ENCODE measurements around the gene NXNL2. TPM values are rescaled to one million over a fixed set of nuclear protein-coding genes. Genes with fewer than 3 reads are reported as not detected.

The NXNL2 gene
- total RNA-seq, 3 donors from 2014 or later, result 10.5 to 14.5 TPM; not detected in 1

GRCh38 chr9:88501086-88501485 lies 33.9 kb upstream of the NXNL2 start:
- Histone ChIP-seq H3K27me3 (no peaks in the 10 kb centered on the region), H3K4me3 (no peak overlapping the region), H3K9me3 (no peaks in the 10 kb centered on the region), H3K4me1 (no peaks in the 10 kb centered on the region), H3K27ac (no peak overlapping the region), H3K36me3 (no peaks in the 10 kb centered on the region)
- DNase-seq (ENCODE audit: low spot score in 2 of 2), result no peak
- TF ChIP-seq POLR2A (IDR thresholded peaks at IDR 0.05) (no peak), POLR2AphosphoS5 (IDR thresholded peaks at IDR 0.05) (no peak)
- TF ChIP-seq, protein P1, sequence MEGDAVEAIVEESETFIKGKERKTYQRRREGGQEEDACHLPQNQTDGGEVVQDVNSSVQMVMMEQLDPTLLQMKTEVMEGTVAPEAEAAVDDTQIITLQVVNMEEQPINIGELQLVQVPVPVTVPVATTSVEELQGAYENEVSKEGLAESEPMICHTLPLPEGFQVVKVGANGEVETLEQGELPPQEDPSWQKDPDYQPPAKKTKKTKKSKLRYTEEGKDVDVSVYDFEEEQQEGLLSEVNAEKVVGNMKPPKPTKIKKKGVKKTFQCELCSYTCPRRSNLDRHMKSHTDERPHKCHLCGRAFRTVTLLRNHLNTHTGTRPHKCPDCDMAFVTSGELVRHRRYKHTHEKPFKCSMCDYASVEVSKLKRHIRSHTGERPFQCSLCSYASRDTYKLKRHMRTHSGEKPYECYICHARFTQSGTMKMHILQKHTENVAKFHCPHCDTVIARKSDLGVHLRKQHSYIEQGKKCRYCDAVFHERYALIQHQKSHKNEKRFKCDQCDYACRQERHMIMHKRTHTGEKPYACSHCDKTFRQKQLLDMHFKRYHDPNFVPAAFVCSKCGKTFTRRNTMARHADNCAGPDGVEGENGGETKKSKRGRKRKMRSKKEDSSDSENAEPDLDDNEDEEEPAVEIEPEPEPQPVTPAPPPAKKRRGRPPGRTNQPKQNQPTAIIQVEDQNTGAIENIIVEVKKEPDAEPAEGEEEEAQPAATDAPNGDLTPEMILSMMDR (IDR thresholded peaks at IDR 0.05), result no peak
- intact Hi-C loops (cut with DNase I; ENCODE audit: low total_unique reads), result no loop called here

DNA sequence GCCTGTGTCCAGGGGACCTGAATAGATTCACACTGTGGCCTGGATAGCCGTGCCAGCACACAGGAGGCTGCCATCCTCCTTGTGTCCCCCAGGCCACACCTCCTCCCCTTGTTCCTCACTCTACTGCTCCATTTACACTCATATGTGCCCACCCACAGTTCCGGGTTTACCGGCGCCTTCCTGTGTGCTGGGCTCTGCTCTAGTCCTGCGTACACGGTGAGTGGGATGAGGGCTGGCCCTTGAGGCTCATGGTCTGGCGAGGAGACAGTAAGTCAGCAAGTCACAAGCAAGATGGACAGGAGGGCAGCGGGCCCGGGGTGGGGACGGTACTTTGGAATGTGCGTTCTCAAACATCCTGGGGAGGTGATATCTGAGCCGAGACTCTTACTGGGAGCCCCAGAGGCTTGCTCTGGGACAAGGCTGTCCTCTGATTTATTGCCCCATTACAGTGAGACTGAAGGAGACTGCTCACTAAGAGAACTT lies 32.4 kb upstream of the NXNL2 start:
- intact Hi-C loops (cut with DNase I; ENCODE audit: low total_unique reads), result no loop called here
- TF ChIP-seq POLR2AphosphoS5 (IDR thresholded peaks at IDR 0.05) (no peak), POLR2A (IDR thresholded peaks at IDR 0.05) (no peak)
- TF ChIP-seq, protein P1 (IDR thresholded peaks at IDR 0.05), result no peak
- no peak for DNase-seq (ENCODE audit: low spot score in 2 of 2)

GRCh38 chr9:88503081-88503844 lies 31.7 kb upstream of the NXNL2 start:
- TF ChIP-seq, protein P1 (IDR thresholded peaks at IDR 0.05), result no peak
- TF ChIP-seq POLR2AphosphoS5 (IDR thresholded peaks at IDR 0.05) (no peak), POLR2A (IDR thresholded peaks at IDR 0.05) (no peak)
- intact Hi-C loops (cut with DNase I; ENCODE audit: low total_unique reads), result no loop called here
- DNase-seq (ENCODE audit: low spot score in 2 of 2), result no peak
- Histone ChIP-seq H3K27me3 (no peaks in the 10 kb centered on the region), H3K9me3 (no peaks in the 10 kb centered on the region), H3K36me3 (no peaks in the 10 kb centered on the region), H3K4me3 (no peak overlapping the region), H3K4me1 (no peaks in the 10 kb centered on the region), H3K27ac (no peak overlapping the region)

More for the DNA sequence above, 32.4 kb upstream of the NXNL2 start:
- Histone ChIP-seq H3K4me1 (no peaks in the 10 kb centered on the region), H3K4me3 (no peak overlapping the region), H3K27ac (no peak overlapping the region), H3K27me3 (no peaks in the 10 kb centered on the region), H3K9me3 (no peaks in the 10 kb centered on the region), H3K36me3 (no peaks in the 10 kb centered on the region)

DNA sequence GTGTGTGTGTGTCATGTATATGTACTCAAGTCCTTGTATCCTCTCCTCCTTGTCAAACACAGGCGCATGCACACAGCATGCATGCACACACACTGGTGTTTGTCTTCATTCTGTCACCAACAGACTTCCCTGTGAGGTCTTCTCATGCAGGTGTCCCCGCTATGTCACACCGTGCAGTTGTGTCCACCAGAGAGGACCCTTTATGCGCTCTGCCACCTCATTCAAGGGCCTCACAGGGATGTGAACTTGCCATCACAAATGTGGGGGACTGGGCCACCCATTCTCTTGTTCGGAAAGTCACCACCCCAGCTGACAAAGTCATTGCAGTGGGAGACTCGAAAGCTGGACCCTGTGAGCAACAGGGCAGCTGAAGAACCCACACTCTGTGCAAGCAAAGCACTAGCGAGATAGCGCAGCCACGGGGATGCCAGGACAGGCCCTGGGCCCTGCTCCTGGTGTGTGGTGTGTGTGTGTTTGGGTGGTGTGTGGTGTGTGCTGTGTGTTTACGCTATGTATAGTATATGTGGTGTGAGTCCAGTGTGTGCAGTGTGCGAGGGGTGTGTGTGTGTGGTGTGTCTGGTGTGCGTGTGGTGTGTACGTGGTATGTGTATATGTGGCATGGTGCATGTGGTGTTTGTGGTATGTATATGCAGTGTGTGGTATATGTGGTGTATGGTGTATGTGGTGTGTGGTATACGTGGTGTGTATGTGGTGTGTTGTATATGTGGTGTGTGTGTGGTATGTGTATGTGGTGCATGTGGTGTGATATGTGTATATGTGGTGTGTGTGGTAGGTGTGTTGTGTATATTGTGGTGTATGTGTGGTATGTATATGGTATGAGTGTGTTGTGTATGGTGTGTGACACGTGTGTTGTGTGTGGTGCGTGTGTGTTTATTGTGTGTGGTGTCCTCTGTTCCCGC lies 30.9 kb upstream of the NXNL2 start:
- no peaks in the 10 kb centered on the region for H3K9me3 ChIP-seq
- TF ChIP-seq, protein P1 (IDR thresholded peaks at IDR 0.05), result no peak
- TF ChIP-seq POLR2A (IDR thresholded peaks at IDR 0.05) (no peak), POLR2AphosphoS5 (IDR thresholded peaks at IDR 0.05) (no peak)
- H3K27me3 ChIP-seq, result no peaks in the 10 kb centered on the region
- H3K4me3 ChIP-seq, result no peak overlapping the region
- H3K27ac ChIP-seq, result no peak overlapping the region
- DNase-seq (ENCODE audit: low spot score in 2 of 2), result no peak
- H3K4me1 ChIP-seq, result no peaks in the 10 kb centered on the region
- H3K36me3 ChIP-seq, result no peaks in the 10 kb centered on the region
- intact Hi-C loops (cut with DNase I; ENCODE audit: low total_unique reads), result no loop called here

All from breast epithelium (tissue), 4 donors.